K562 (cell line): ENCODE data around the gene FMC1. TPM values are rescaled to one million over a fixed set of nuclear protein-coding genes. Genes with fewer than 3 reads are reported as not detected.
A peak's percentile ranks its signal among the peaks of the same experiment; 100 is the strongest.

Experiments used
- BRCA1 ChIP-seq, 2 experiments: fragments of 450-650 bp in 1 of 2; sonication (generic) in 1 of 2; formaldehyde crosslinking in 1 of 2; IDR thresholded peaks; 2 replicates each; pipeline versions ENCODE4 v1.5.0 to v1.6.1; 2017 to 2020; ENCODE audit warnings: mild to moderate bottlenecking in 1 of 2, missing genetic modification reagents in 1 of 2
- CREB5 ChIP-seq: fragments of 250-450 bp; sonication (Bioruptor Pico); IDR thresholded peaks from 2 replicates; pipeline ENCODE4 v1.5.0; 2020; ENCODE audit warnings: mild to moderate bottlenecking
- FOXO4 ChIP-seq: fragments of 450-650 bp; formaldehyde crosslinking; IDR thresholded peaks from 2 replicates; pipeline ENCODE4 v1.4.0; 2020; ENCODE audit warnings: mild to moderate bottlenecking, moderate library complexity
- MCM7 ChIP-seq, 2 experiments: fragments of 450-650 bp; IDR thresholded peaks; 2 replicates each; pipeline ENCODE4 v1.6.1; 2016 to 2018
- POLR2A ChIP-seq: fragments of 450-650 bp; conservative IDR thresholded peaks from 2 replicates; pipeline ENCODE4 v1.6.1; 2016
- PRDM10 ChIP-seq: fragments of 450-650 bp; IDR thresholded peaks from 2 replicates; pipeline ENCODE4 v1.6.1; 2018; ENCODE audit not compliant: partially characterized antibody
- RBM39 ChIP-seq: fragments of 200-400 bp; formaldehyde crosslinking; optimal IDR thresholded peaks from 2 replicates; pipeline ENCODE3; 2018; ENCODE audit warnings: low read depth, low read length
- REST ChIP-seq, 2 experiments: fragments of 450-650 bp; formaldehyde crosslinking in 1 of 2; IDR thresholded peaks; 2 replicates each; pipeline versions ENCODE4 v1.4.0 to v1.6.1; 2014 to 2020; ENCODE audit warnings: mild to moderate bottlenecking in 2 of 2, borderline replicate concordance in 1 of 2, low read depth in 1 of 2
- TSC22D4 ChIP-seq: fragments of 450-650 bp; IDR thresholded peaks from 2 replicates; pipeline ENCODE4 v1.6.1; 2016; ENCODE audit warnings: missing genetic modification characterization, missing biosample characterization, control low read depth
- polyA plus RNA-seq, 8 experiments: library from polyadenylated mRNA; depleted of rRNA in 4 of 8; stranded (reverse) in 5 of 8; unstranded in 3 of 8; fragments of >200 nt; fragmentation: Nextera tagmentation in 2 of 8; fragmentation: Illumina TruSeq in 1 of 8; extraction: Ambion mirVana in 2 of 8; extraction: Trizol in 1 of 8; gene quantifications; 2 replicates each; pipeline versions ENCODE4 v1.2.1 to v1.2.3, GENCODE V29; 2011 to 2014; ENCODE audit warnings: inconsistent platforms in 1 of 8, missing spikeins in 1 of 8
- total RNA-seq, 7 experiments: library from RNA; depleted of rRNA in 6 of 7; stranded (reverse); fragments of >200 nt in 6 of 7; fragmentation: Illumina TruSeq in 2 of 7; extraction: Trizol in 2 of 7; gene quantifications; 2 replicates each; pipeline versions ENCODE4 v1.2.1 to v1.2.3, GENCODE V29; 2011 to 2021; ENCODE audit warnings: low replicate concordance in 1 of 7
- TF ChIP-seq, protein P1 (sequence below): conservative IDR thresholded peaks from 2 replicates; pipeline ENCODE4 v1.6.1; 2011; ENCODE audit warnings: low read depth, mild to moderate bottlenecking, low read length; ENCODE audit not compliant: control insufficient read depth

Gene FMC1
- total and polyA plus RNA-seq, 9 of the 15 experiments (the other 6 are each of a cell fraction or from before 2014, with no cell fraction given): 14.0 to 116 (median 29.0) TPM

DNA sequence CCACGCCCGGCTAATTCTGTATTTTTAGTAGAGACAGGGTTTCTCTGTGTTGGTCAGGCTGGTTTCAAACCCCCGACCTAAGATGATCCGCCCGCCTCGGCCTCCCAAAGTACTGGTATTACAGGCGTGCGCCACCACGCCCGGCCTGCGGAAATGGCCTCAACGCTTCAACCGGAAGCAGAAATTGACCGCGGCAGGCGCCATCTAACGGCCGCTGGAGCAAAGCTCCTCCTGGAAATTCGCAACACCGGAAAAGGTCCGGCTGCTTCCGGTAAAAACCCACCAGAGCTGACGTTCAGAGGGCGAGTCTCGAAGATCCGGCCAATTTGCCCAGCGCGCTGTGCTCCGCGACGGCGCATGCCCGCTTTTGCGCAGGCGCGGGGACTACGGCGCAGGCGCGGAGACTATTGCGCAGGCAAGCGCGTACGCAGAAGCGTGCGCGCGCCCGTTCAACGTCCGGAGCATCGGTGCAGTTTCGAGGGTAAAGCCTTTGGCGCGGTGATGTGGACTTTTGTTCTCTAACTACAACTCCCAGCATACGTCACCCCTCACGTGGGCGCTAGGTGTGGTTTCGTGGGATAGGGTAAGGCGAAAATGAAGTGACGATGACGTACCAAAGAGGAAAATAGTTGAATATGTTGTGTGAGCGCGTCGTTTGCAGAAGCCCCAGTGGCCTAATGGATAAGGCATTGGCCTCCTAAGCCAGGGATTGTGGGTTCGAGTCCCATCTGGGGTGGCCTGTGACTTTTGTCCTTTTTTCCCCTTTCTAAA, 915 bp upstream of the FMC1 start (continued):
- no peak for TF ChIP-seq PRDM10
- TF ChIP-seq, protein P1, sequence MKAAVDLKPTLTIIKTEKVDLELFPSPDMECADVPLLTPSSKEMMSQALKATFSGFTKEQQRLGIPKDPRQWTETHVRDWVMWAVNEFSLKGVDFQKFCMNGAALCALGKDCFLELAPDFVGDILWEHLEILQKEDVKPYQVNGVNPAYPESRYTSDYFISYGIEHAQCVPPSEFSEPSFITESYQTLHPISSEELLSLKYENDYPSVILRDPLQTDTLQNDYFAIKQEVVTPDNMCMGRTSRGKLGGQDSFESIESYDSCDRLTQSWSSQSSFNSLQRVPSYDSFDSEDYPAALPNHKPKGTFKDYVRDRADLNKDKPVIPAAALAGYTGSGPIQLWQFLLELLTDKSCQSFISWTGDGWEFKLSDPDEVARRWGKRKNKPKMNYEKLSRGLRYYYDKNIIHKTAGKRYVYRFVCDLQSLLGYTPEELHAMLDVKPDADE: peak; percentile 96
- peak; percentile 97 for TF ChIP-seq RBM39
- no peak for TF ChIP-seq CREB5 (CRISPR knock-in tag)
- no peak for TF ChIP-seq MCM7 (IDR thresholded peaks at IDR 0.05)
- TF ChIP-seq REST (IDR thresholded peaks at IDR 0.05; ENCODE audit: borderline replicate concordance): peak; percentile 96
- peak; percentile 74 for TF ChIP-seq REST (CRISPR knock-in tag; IDR thresholded peaks at IDR 0.05; ENCODE audit: low read depth)
- TF ChIP-seq FOXO4 (CRISPR knock-in tag): no peak
- no peak for TF ChIP-seq BRCA1 (IDR thresholded peaks at IDR 0.05)
- TF ChIP-seq BRCA1 (CRISPR knock-in tag; IDR thresholded peaks at IDR 0.05): no peak; the same call in 1 of the 2 replicates
- peak; percentile 89 for TF ChIP-seq POLR2A
- TF ChIP-seq TSC22D4 (tag): no peak
